Neural progenitor cell (in vitro differentiated cells): ENCODE data around the gene FRMD5. TPM values are rescaled to one million over a fixed set of nuclear protein-coding genes. Genes with fewer than 3 reads are reported as not detected.

ENCODE experiments used
- DNase-seq: peaks from one replicate; pipeline ENCODE4 v3.0.0-alpha.2; 2016; ENCODE audit warnings: low spot score
- H2AFZ ChIP-seq: fragments of 200-600 bp; sonication (generic); replicated peaks from 2 replicates; pipeline ENCODE4 v1.6.1; 2016; ENCODE audit warnings: antibody characterized with exemption
- H3F3A ChIP-seq: fragments of 200-600 bp; sonication (generic); 2 replicates; pipeline ENCODE4 v1.6.1; 2016; ENCODE audit warnings: antibody characterized with exemption, low read depth
- H3K27ac ChIP-seq: fragments of 200-600 bp; sonication (generic); 2 replicates; pipeline ENCODE4 v1.5.1; 2016; ENCODE audit warnings: mild to moderate bottlenecking
- H3K27me3 ChIP-seq: fragments of 200-600 bp; sonication (generic); 2 replicates; pipeline ENCODE4 v1.6.1; 2016; ENCODE audit warnings: mild to moderate bottlenecking, moderate library complexity
- H3K36me3 ChIP-seq: fragments of 200-600 bp; sonication (generic); 2 replicates; pipeline ENCODE4 v1.5.1; 2016
- H3K4me1 ChIP-seq: fragments of 200-600 bp; sonication (generic); 2 replicates; pipeline ENCODE4 v1.6.1; 2016; ENCODE audit warnings: mixed run types
- H3K4me2 ChIP-seq: fragments of 200-600 bp; sonication (generic); 2 replicates; pipeline ENCODE4 v1.6.1; 2016
- H3K4me3 ChIP-seq: fragments of 200-600 bp; sonication (generic); 2 replicates; pipeline ENCODE4 v1.5.1; 2016
- H3K79me2 ChIP-seq: fragments of 200-600 bp; sonication (generic); 2 replicates; pipeline ENCODE4 v1.6.1; 2016; ENCODE audit warnings: low read depth
- H3K9ac ChIP-seq: fragments of 200-600 bp; sonication (generic); 2 replicates; pipeline ENCODE4 v1.6.1; 2016
- H3K9me3 ChIP-seq: fragments of 200-600 bp; sonication (generic); 2 replicates; pipeline ENCODE4 v1.5.1; 2016; ENCODE audit warnings: low read depth
- H4K20me1 ChIP-seq: fragments of 200-600 bp; sonication (generic); 2 replicates; pipeline ENCODE4 v1.6.1; 2016; ENCODE audit warnings: low read depth
- H3K27ac Mint-ChIP-seq: 3 replicates; pipeline ENCODE4 v1.8.0; 2021; ENCODE audit warnings: mixed read lengths
- H3K27me3 Mint-ChIP-seq: 2 replicates; pipeline ENCODE4 v1.8.0; 2022; ENCODE audit warnings: low read depth, mild to moderate bottlenecking, inconsistent platforms, moderate library complexity, mixed read lengths; ENCODE audit not compliant: insufficient read depth
- H3K36me3 Mint-ChIP-seq: 3 replicates; pipeline ENCODE4 v1.8.0; 2021; ENCODE audit warnings: mixed read lengths
- H3K4me1 Mint-ChIP-seq: 3 replicates; pipeline ENCODE4 v1.8.0; 2021; ENCODE audit warnings: mixed read lengths
- H3K4me3 Mint-ChIP-seq: 3 replicates; pipeline ENCODE4 v1.8.0; 2021; ENCODE audit warnings: mild to moderate bottlenecking, moderate library complexity, mixed read lengths
- H3K9me3 Mint-ChIP-seq: 3 replicates; pipeline ENCODE4 v1.8.0; 2020; ENCODE audit warnings: mixed read lengths
- EZH2 ChIP-seq: fragments of 200-600 bp; sonication (generic); IDR thresholded peaks from 2 replicates; pipeline ENCODE4 v1.6.1; 2017; ENCODE audit warnings: antibody characterized with exemption, mild to moderate bottlenecking, moderate library complexity
- EZH2phosphoT487 ChIP-seq: fragments of 200-600 bp; sonication (generic); IDR thresholded peaks from 2 replicates; pipeline ENCODE4 v1.6.1; 2017; ENCODE audit warnings: antibody characterized with exemption
- total RNA-seq: library from RNA; depleted of rRNA; stranded (reverse); fragments of >200 nt; gene quantifications from 2 replicates; pipeline ENCODE4 v1.2.3, GENCODE V29; 2015; ENCODE audit warnings: low replicate concordance
- TF ChIP-seq, protein P1 (sequence below): fragments of 200-600 bp; sonication (generic); IDR thresholded peaks from 2 replicates; pipeline ENCODE4 v1.5.1; 2017; ENCODE audit warnings: antibody characterized with exemption, mild to moderate bottlenecking

FRMD5 gene
- total RNA-seq, 1 donor from 2014 or later, result 10.1 TPM

DNA sequence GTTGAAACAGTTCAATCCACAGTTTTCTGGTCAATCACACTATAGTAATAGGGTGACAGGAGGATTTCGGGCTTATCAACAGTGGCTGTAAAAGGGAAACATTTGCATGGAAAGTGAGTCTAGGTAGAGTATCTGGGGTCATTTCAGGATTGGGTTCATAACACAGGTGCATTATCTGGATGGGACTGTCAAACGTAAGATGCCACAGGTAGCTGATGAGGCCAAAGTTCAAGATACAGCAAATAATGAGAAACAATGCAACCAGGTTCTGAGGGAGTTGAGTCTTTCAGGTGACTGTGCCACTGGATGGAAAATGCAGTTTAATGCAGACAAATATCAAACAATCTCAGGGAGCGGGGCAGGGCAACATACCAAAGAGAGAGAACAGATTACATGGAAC is 306.0 kb downstream of the FRMD5 start:
- no peak overlapping the region for H3K4me3 Mint-ChIP-seq

DNA sequence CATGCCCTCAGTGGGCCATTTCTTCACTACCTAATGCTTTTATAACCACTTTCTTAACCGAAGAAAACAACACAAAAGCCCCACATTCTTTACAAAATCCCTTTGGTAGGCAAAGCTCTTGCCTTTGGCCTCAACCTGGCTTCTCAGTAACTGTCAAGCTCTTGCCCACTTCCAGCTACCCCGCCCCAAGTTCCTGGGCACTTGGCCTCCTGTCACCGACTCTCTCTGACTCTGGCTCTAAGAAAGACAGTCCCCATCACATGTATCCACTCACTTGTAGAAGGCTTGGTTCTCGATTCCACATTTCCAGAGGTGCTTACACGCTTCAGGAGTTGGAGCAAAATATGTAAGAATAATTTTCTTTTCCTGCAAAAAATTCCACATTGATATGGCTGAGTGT is 307.2 kb downstream of the FRMD5 start:
- Histone ChIP-seq H3K27ac (no peak overlapping the region), H3K79me2 (no peaks in the 10 kb centered on the region), H3F3A (no peaks in the 10 kb centered on the region), H3K9ac (no peak overlapping the region), H3K9me3 (no peaks in the 10 kb centered on the region), H3K4me2 (no peak overlapping the region), H2AFZ (no peak overlapping the region), H4K20me1 (no peaks in the 10 kb centered on the region), H3K36me3 (no peaks in the 10 kb centered on the region), H3K4me3 (no peak overlapping the region), H3K27me3 (no peaks in the 10 kb centered on the region), H3K4me1 (no peaks in the 10 kb centered on the region)
- H3K4me1 Mint-ChIP-seq, result no peaks in the 10 kb centered on the region
- H3K36me3 Mint-ChIP-seq, result peaks cover 11% of the 10 kb centered on the region
- no peak overlapping the region for H3K4me3 Mint-ChIP-seq
- TF ChIP-seq, protein P1, sequence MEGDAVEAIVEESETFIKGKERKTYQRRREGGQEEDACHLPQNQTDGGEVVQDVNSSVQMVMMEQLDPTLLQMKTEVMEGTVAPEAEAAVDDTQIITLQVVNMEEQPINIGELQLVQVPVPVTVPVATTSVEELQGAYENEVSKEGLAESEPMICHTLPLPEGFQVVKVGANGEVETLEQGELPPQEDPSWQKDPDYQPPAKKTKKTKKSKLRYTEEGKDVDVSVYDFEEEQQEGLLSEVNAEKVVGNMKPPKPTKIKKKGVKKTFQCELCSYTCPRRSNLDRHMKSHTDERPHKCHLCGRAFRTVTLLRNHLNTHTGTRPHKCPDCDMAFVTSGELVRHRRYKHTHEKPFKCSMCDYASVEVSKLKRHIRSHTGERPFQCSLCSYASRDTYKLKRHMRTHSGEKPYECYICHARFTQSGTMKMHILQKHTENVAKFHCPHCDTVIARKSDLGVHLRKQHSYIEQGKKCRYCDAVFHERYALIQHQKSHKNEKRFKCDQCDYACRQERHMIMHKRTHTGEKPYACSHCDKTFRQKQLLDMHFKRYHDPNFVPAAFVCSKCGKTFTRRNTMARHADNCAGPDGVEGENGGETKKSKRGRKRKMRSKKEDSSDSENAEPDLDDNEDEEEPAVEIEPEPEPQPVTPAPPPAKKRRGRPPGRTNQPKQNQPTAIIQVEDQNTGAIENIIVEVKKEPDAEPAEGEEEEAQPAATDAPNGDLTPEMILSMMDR, result no peak
- TF ChIP-seq EZH2phosphoT487 (no peak), EZH2 (no peak)
- no peak for DNase-seq
- H3K9me3 Mint-ChIP-seq, result no peaks in the 10 kb centered on the region
- no peak overlapping the region for H3K27ac Mint-ChIP-seq
- H3K27me3 Mint-ChIP-seq, result peaks cover 4% of the 10 kb centered on the region

More for the DNA sequence above, 306.0 kb downstream of the FRMD5 start:
- DNase-seq, result no peak
- peaks cover 4% of the 10 kb centered on the region for H3K27me3 Mint-ChIP-seq
- no peak for TF ChIP-seq EZH2phosphoT487
- H4K20me1 ChIP-seq, result no peaks in the 10 kb centered on the region
- H3K79me2 ChIP-seq, result no peaks in the 10 kb centered on the region
- no peaks in the 10 kb centered on the region for H3K36me3 ChIP-seq
- H3K27ac ChIP-seq, result no peak overlapping the region
- no peak overlapping the region for H3K9ac ChIP-seq
- H2AFZ ChIP-seq, result no peak overlapping the region
- no peak overlapping the region for H3K4me2 ChIP-seq
- H3K9me3 ChIP-seq, result no peaks in the 10 kb centered on the region
- peaks cover 6% of the 10 kb centered on the region for H3K4me1 Mint-ChIP-seq
- H3K36me3 Mint-ChIP-seq, result peaks cover 7% of the 10 kb centered on the region
- H3K27ac Mint-ChIP-seq, result no peak overlapping the region
- no peaks in the 10 kb centered on the region for H3K9me3 Mint-ChIP-seq
- no peaks in the 10 kb centered on the region for H3F3A ChIP-seq
- no peaks in the 10 kb centered on the region for H3K4me1 ChIP-seq
- H3K4me3 ChIP-seq, result no peak overlapping the region
- H3K27me3 ChIP-seq, result no peaks in the 10 kb centered on the region

DNA sequence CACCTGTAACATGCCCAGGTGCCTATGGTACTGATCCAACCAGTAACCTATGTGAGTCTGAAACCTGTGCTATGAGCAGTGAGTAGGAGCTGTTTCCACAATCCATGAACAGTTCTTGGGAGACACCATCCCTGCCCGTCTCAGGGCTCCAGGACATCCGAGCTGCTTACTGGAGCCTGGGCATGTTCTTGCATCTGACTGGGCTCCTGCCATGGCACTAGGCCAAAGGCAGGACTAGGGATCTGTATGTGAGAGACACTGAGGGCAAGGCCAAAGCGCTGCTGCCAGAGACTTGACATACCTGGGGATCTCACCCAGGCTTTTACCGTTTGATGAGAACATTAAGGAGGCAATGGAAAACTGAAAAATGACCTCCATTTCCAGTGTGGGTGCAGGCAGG is 308.5 kb downstream of the FRMD5 start:
- H3K4me2 ChIP-seq, result no peak overlapping the region
- no peaks in the 10 kb centered on the region for H3K4me1 ChIP-seq
- H3K9me3 ChIP-seq, result no peaks in the 10 kb centered on the region
- no peaks in the 10 kb centered on the region for H3K36me3 ChIP-seq
- no peak for DNase-seq
- H3K27ac ChIP-seq, result no peak overlapping the region
- no peak for TF ChIP-seq EZH2
- TF ChIP-seq EZH2phosphoT487, result no peak
- TF ChIP-seq, protein P1, result no peak
- no peaks in the 10 kb centered on the region for H4K20me1 ChIP-seq
- no peak overlapping the region for H3K4me3 Mint-ChIP-seq
- peaks cover 2% of the 10 kb centered on the region for H3K4me1 Mint-ChIP-seq
- peaks cover 4% of the 10 kb centered on the region for H3F3A ChIP-seq
- no peaks in the 10 kb centered on the region for H3K9me3 Mint-ChIP-seq
- peaks cover 13% of the 10 kb centered on the region for H3K36me3 Mint-ChIP-seq
- H3K27me3 ChIP-seq, result no peaks in the 10 kb centered on the region
- no peaks in the 10 kb centered on the region for H3K79me2 ChIP-seq
- peaks cover 6% of the 10 kb centered on the region for H3K27me3 Mint-ChIP-seq
- no peak overlapping the region for H3K27ac Mint-ChIP-seq
- no peak overlapping the region for H3K9ac ChIP-seq
- H2AFZ ChIP-seq, result no peak overlapping the region
- no peak overlapping the region for H3K4me3 ChIP-seq

DNA sequence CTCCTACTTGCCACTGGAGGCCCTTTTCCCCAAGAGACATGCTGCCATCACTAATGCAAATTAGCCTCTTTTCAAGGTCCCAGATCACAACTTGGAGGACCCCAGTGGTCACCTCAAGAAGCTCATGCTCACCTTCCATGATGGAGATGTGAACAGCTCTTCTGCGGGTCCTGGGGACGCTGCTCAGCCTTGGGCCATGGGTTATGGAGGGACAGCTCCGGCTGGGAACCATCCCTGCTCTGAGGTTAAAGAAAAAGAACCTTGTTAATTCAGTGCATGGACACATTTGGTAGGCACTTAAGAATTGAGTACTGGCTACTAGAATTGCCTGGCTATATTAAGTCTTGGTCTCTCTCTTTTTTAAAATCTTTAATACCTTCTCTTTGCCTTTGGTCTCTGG is 311.5 kb downstream of the FRMD5 start:
- no peak overlapping the region for H3K4me2 ChIP-seq
- peaks cover 13% of the 10 kb centered on the region for H3K4me1 ChIP-seq
- no peak overlapping the region for H3K27ac Mint-ChIP-seq
- no peak overlapping the region for H3K4me3 Mint-ChIP-seq
- H3K79me2 ChIP-seq, result no peaks in the 10 kb centered on the region
- no peaks in the 10 kb centered on the region for H3K9me3 ChIP-seq
- H2AFZ ChIP-seq, result no peak overlapping the region
- peaks cover 14% of the 10 kb centered on the region for H3F3A ChIP-seq
- H3K36me3 ChIP-seq, result no peaks in the 10 kb centered on the region
- H3K36me3 Mint-ChIP-seq, result peaks cover 14% of the 10 kb centered on the region
- H3K9me3 Mint-ChIP-seq, result no peaks in the 10 kb centered on the region
- H3K4me1 Mint-ChIP-seq, result peaks cover 13% of the 10 kb centered on the region
- TF ChIP-seq, protein P1, result no peak
- TF ChIP-seq EZH2, result no peak
- TF ChIP-seq EZH2phosphoT487, result no peak
- H3K4me3 ChIP-seq, result no peak overlapping the region
- H3K27me3 ChIP-seq, result no peaks in the 10 kb centered on the region
- no peak overlapping the region for H3K9ac ChIP-seq
- no peak for DNase-seq
- H4K20me1 ChIP-seq, result no peaks in the 10 kb centered on the region
- H3K27me3 Mint-ChIP-seq, result peaks cover 9% of the 10 kb centered on the region
- no peak overlapping the region for H3K27ac ChIP-seq
